IPS-NIHi7 (cell line): ENCODE measurements around the gene UNK.
"Not testable (repeated sequence)": the region's sequence is repeated elsewhere in the genome, so short reads cannot be mapped to it uniquely, and the experiment has no call there.

Source experiments
- DNase-seq: peaks from one replicate; pipeline ENCODE4 v3.0.0; 2012; ENCODE audit warnings: mixed read lengths; ENCODE audit errors: extremely low spot score

Gene UNK

GRCh38 chr17:75799402-75799801, 14.8 kb downstream of the UNK start:
- DNase-seq = no peak

- DNase-seq = no peak
Observed at GRCh38 chr17:75803883-75804282, 19.3 kb downstream of the UNK start.

GRCh38 chr17:75806822-75807500, 22.4 kb downstream of the UNK start:
- DNase-seq = no peak

- DNase-seq = no peak
Observed at GRCh38 chr17:75807861-75808260, 23.3 kb downstream of the UNK start.

GRCh38 chr17:75808549-75808904, 23.9 kb downstream of the UNK start:
- no peak for DNase-seq

GRCh38 chr17:75808905-75809621, 24.5 kb downstream of the UNK start:
- DNase-seq = no peak

- no peak for DNase-seq
Observed at GRCh38 chr17:75809631-75810111, 25.1 kb downstream of the UNK start.

- no peak for DNase-seq
Observed at GRCh38 chr17:75810216-75810615, 25.6 kb downstream of the UNK start.

GRCh38 chr17:75810756-75811155, 26.1 kb downstream of the UNK start:
- DNase-seq = not testable (repeated sequence)

- DNase-seq = no peak
Observed at GRCh38 chr17:75811174-75811573, 26.6 kb downstream of the UNK start.

GRCh38 chr17:75812096-75813013, 27.7 kb downstream of the UNK start:
- no peak for DNase-seq

GRCh38 chr17:75813081-75814020, 28.7 kb downstream of the UNK start:
- DNase-seq = no peak

- no peak for DNase-seq
Observed at GRCh38 chr17:75814021-75814395, 29.4 kb downstream of the UNK start.

GRCh38 chr17:75814900-75815373, 30.3 kb downstream of the UNK start:
- DNase-seq = no peak

GRCh38 chr17:75815399-75815798, 30.8 kb downstream of the UNK start:
- no peak for DNase-seq

- no peak for DNase-seq
Observed at GRCh38 chr17:75816693-75817092, 32.1 kb downstream of the UNK start.

- DNase-seq = no peak
Observed at GRCh38 chr17:75817571-75817970, 33.0 kb downstream of the UNK start.

- no peak for DNase-seq
Observed at GRCh38 chr17:75818326-75818885, 33.8 kb downstream of the UNK start.

GRCh38 chr17:75819116-75819515, 34.5 kb downstream of the UNK start:
- no peak for DNase-seq

GRCh38 chr17:75819678-75820077, 35.1 kb downstream of the UNK start:
- no peak for DNase-seq
